WTC11 (cell line): ENCODE results near the gene TMEM69. TPM values are rescaled to one million over a fixed set of nuclear protein-coding genes. Genes with fewer than 3 reads are reported as not detected.

Experiments
- ATAC-seq: fragments of 200-7000 bp; cut with Tn5 transposase; 2 replicates; pipeline ENCODE4 v1.10.0; 2021; ENCODE audit warnings: mild to moderate bottlenecking, moderate library complexity
- CTCF ChIA-PET: fragments of 300-600 bp; sonication (Branson Sonifier 250); formaldehyde crosslinking; loops from one replicate; lab custom pipeline; 2021; ENCODE audit warnings: antibody characterized with exemption; lab: Charles Lee
- POLR2A ChIA-PET: fragments of 350-600 bp; sonication (Branson Sonifier 250); formaldehyde crosslinking; loops from one replicate; lab custom pipeline; 2021; ENCODE audit warnings: antibody characterized with exemption; lab: Charles Lee
- DNase-seq: peaks from one replicate; pipeline ENCODE4 v3.0.0; 2021; ENCODE audit warnings: low spot score
- H3K27ac Mint-ChIP-seq: 2 replicates; pipeline ENCODE4 v1.8.0; 2021; ENCODE audit warnings: mixed read lengths
- H3K27me3 Mint-ChIP-seq: 2 replicates; pipeline ENCODE4 v1.8.0; 2021; ENCODE audit warnings: low read depth, mild to moderate bottlenecking, moderate library complexity, mixed read lengths
- H3K36me3 Mint-ChIP-seq: 2 replicates; pipeline ENCODE4 v1.8.0; 2021; ENCODE audit warnings: mixed read lengths
- H3K4me1 Mint-ChIP-seq: 2 replicates; pipeline ENCODE4 v1.8.0; 2022; ENCODE audit warnings: mixed read lengths
- H3K4me3 Mint-ChIP-seq: 2 replicates; pipeline ENCODE4 v1.8.0; 2021; ENCODE audit warnings: mild to moderate bottlenecking, moderate library complexity, mixed read lengths
- H3K9me3 Mint-ChIP-seq: 2 replicates; pipeline ENCODE4 v1.8.0; 2021; ENCODE audit warnings: mixed read lengths
- AFF4 ChIP-seq: sonication (generic); formaldehyde crosslinking; IDR thresholded peaks from 2 replicates; pipeline ENCODE4 v1.8.1; 2023; ENCODE audit warnings: mild to moderate bottlenecking, missing genetic modification reagents, borderline replicate concordance
- ATF3 ChIP-seq: sonication (generic); formaldehyde crosslinking; conservative IDR thresholded peaks from 2 replicates; pipeline ENCODE4 v1.8.1; 2022; ENCODE audit warnings: mild to moderate bottlenecking, missing genetic modification reagents
- ATF6 ChIP-seq: sonication (generic); formaldehyde crosslinking; IDR thresholded peaks from 2 replicates; pipeline ENCODE4 v1.8.1; 2023; ENCODE audit warnings: mild to moderate bottlenecking, missing genetic modification reagents
- CREM ChIP-seq: sonication (generic); formaldehyde crosslinking; IDR thresholded peaks from 2 replicates; pipeline ENCODE4 v1.8.1; 2022; ENCODE audit warnings: mild to moderate bottlenecking, missing genetic modification reagents, moderate library complexity
- ELF4 ChIP-seq: sonication (generic); formaldehyde crosslinking; IDR thresholded peaks from 2 replicates; pipeline ENCODE4 v1.8.1; 2022; ENCODE audit warnings: low read depth, mild to moderate bottlenecking, moderate library complexity, missing genetic modification reagents
- HMGA2 ChIP-seq: fragments of 250-450 bp; sonication (Bioruptor Pico); IDR thresholded peaks from 2 replicates; pipeline ENCODE4 v1.4.0; 2021; ENCODE audit warnings: mild to moderate bottlenecking, moderate library complexity
- IRF1 ChIP-seq: sonication (generic); formaldehyde crosslinking; IDR thresholded peaks from 2 replicates; pipeline ENCODE4 v1.8.0; 2023; ENCODE audit warnings: missing genetic modification reagents
- JAZF1 ChIP-seq: fragments of 250-450 bp; sonication (Bioruptor Pico); IDR thresholded peaks from 2 replicates; pipeline ENCODE4 v1.9.0; 2021; ENCODE audit warnings: moderate library complexity, mild to moderate bottlenecking, inconsistent platforms
- MLX ChIP-seq: sonication (generic); formaldehyde crosslinking; IDR thresholded peaks from 2 replicates; pipeline ENCODE4 v1.8.1; 2023; ENCODE audit warnings: mild to moderate bottlenecking, missing genetic modification reagents, moderate library complexity
- MXD4 ChIP-seq: fragments of 250-450 bp; sonication (Bioruptor Pico); IDR thresholded peaks from 2 replicates; pipeline ENCODE4 v1.8.0; 2021; ENCODE audit warnings: mild to moderate bottlenecking, moderate library complexity, borderline replicate concordance
- NFATC4 ChIP-seq: fragments of 250-450 bp; sonication (Bioruptor Pico); IDR thresholded peaks from 2 replicates; pipeline ENCODE4 v1.9.0; 2021; ENCODE audit warnings: mild to moderate bottlenecking
- NFYB ChIP-seq: sonication (generic); formaldehyde crosslinking; conservative IDR thresholded peaks from 2 replicates; pipeline ENCODE4 v1.8.0; 2022; ENCODE audit warnings: low read depth, missing genetic modification reagents
- NR3C1 ChIP-seq: sonication (generic); formaldehyde crosslinking; conservative IDR thresholded peaks from 2 replicates; pipeline ENCODE4 v1.8.1; 2023; ENCODE audit warnings: low read depth, mild to moderate bottlenecking, missing genetic modification reagents
- RORB ChIP-seq: fragments of 250-450 bp; sonication (Bioruptor Pico); IDR thresholded peaks from 2 replicates; pipeline ENCODE4 v1.9.0; 2021; ENCODE audit warnings: mild to moderate bottlenecking
- SP1 ChIP-seq: sonication (generic); formaldehyde crosslinking; conservative IDR thresholded peaks from 2 replicates; pipeline ENCODE4 v1.8.1; 2022; ENCODE audit warnings: missing genetic modification reagents
- TEAD1 ChIP-seq: sonication (generic); formaldehyde crosslinking; IDR thresholded peaks from 2 replicates; pipeline ENCODE4 v1.8.0; 2022; ENCODE audit warnings: mild to moderate bottlenecking, missing genetic modification reagents
- USF1 ChIP-seq: sonication (generic); formaldehyde crosslinking; IDR thresholded peaks from 2 replicates; pipeline ENCODE4 v1.8.0; 2022; ENCODE audit warnings: mild to moderate bottlenecking, missing genetic modification reagents
- ZMAT4 ChIP-seq: fragments of 250-450 bp; sonication (Bioruptor Pico); IDR thresholded peaks from 2 replicates; pipeline ENCODE4 v1.9.0; 2021; ENCODE audit warnings: mild to moderate bottlenecking
- ZNF219 ChIP-seq: sonication (generic); formaldehyde crosslinking; IDR thresholded peaks from 2 replicates; pipeline ENCODE4 v1.8.0; 2023; ENCODE audit warnings: missing genetic modification reagents, mild to moderate bottlenecking, borderline replicate concordance
- ZNF263 ChIP-seq: sonication (generic); formaldehyde crosslinking; IDR thresholded peaks from 2 replicates; pipeline ENCODE4 v1.8.1; 2022; ENCODE audit warnings: low read depth, mild to moderate bottlenecking, moderate library complexity, missing genetic modification reagents
- ZNF396 ChIP-seq: fragments of 250-450 bp; sonication (Bioruptor Pico); IDR thresholded peaks from 2 replicates; pipeline ENCODE4 v1.8.0; 2021; ENCODE audit warnings: mild to moderate bottlenecking, moderate library complexity, borderline replicate concordance
- ZNF425 ChIP-seq: fragments of 250-450 bp; sonication (Bioruptor Pico); conservative IDR thresholded peaks from 2 replicates; pipeline ENCODE4 v1.9.0; 2021; ENCODE audit warnings: mild to moderate bottlenecking
- total RNA-seq: library from RNA; stranded (reverse); gene quantifications from 3 replicates; pipeline ENCODE4 v1.2.3, GENCODE V29; 2021

The TMEM69 gene
- total RNA-seq, 1 experiment from 2014 or later: 44.9 TPM

GRCh38 chr1:45668526-45668925 lies 19.5 kb upstream of the TMEM69 start:
- Mint-ChIP-seq H3K4me1 (peaks cover 3% of the 10 kb centered on the region), H3K27me3 (no peaks in the 10 kb centered on the region), H3K27ac (no peak overlapping the region), H3K9me3 (0 out of 2 replicates have a peak, but pooled peaks cover 3% of the 10 kb centered on the region), H3K4me3 (no peak overlapping the region), H3K36me3 (peaks cover 12% of the 10 kb centered on the region)
- ChIA-PET POLR2A (no interaction called here), CTCF (no interaction called here)
- ATAC-seq (no peak), DNase-seq (no peak)
- TF ChIP-seq RORB (CRISPR knock-in tag) (no peak), ZNF425 (no peak), ZNF263 (CRISPR knock-in tag) (no peak), IRF1 (CRISPR knock-in tag) (no peak), NFYB (CRISPR knock-in tag) (no peak), NFATC4 (CRISPR knock-in tag) (no peak), AFF4 (CRISPR knock-in tag) (no peak), ATF6 (CRISPR knock-in tag) (no peak), ELF4 (no peak), USF1 (CRISPR knock-in tag) (no peak), NR3C1 (no peak), HMGA2 (no peak)

GRCh38 chr1:45669379-45669778 lies 18.6 kb upstream of the TMEM69 start:
- ATAC-seq (no peak), DNase-seq (no peak)
- peaks cover 12% of the 10 kb centered on the region for H3K36me3 Mint-ChIP-seq
- POLR2A ChIA-PET: no interaction called here
- H3K27ac Mint-ChIP-seq: no peak overlapping the region
- H3K4me1 Mint-ChIP-seq: peaks cover 1% of the 10 kb centered on the region
- H3K9me3 Mint-ChIP-seq: 0 out of 2 replicates have a peak, but pooled peaks cover 3% of the 10 kb centered on the region
- H3K27me3 Mint-ChIP-seq: no peaks in the 10 kb centered on the region
- CTCF ChIA-PET: interaction anchor here (0.5 kb wide), 1 partner anchor 366 kb away, joined by 3 read pairs; no protein-coding TSS in a partner anchor
- no peak overlapping the region for H3K4me3 Mint-ChIP-seq
- TF ChIP-seq ZNF219 (no peak), CREM (CRISPR knock-in tag) (no peak), JAZF1 (CRISPR knock-in tag) (no peak), ZNF396 (CRISPR knock-in tag) (no peak), MLX (CRISPR knock-in tag) (no peak), MXD4 (CRISPR knock-in tag) (no peak), ATF3 (CRISPR knock-in tag) (no peak), ZMAT4 (CRISPR knock-in tag) (no peak), SP1 (CRISPR knock-in tag) (no peak), TEAD1 (no peak)
